Measurements from ENCODE around the gene EFCAB8.

The EFCAB8 gene

GRCh38 chr20:33008336-33009213 is 149.9 kb downstream of the EFCAB8 start:
- no peak overlapping the region for H2AFZ ChIP-seq (ENCODE audit: low read length)
- H3K4me3 ChIP-seq (ENCODE audit: low read depth, low read length, poor library complexity, severe bottlenecking) = no peak overlapping the region
- TF ChIP-seq CTCF (IDR thresholded peaks at IDR 0.05; ENCODE audit: low read length) = no peak
- TF ChIP-seq EZH2 (IDR thresholded peaks at IDR 0.05; ENCODE audit: borderline replicate concordance, low read length) = no peak
- no peaks in the 10 kb centered on the region for H3K9me3 ChIP-seq (ENCODE audit: low read length)
- H3K4me2 ChIP-seq (ENCODE audit: low read length) = no peak overlapping the region
- no peaks in the 10 kb centered on the region for H3K9me2 ChIP-seq (ENCODE audit: low read depth, low read length)
- no peak overlapping the region for H3K9ac ChIP-seq (ENCODE audit: low read length)
- H3K79me2 ChIP-seq (ENCODE audit: insufficient read depth, low read length) = no peaks in the 10 kb centered on the region
- no peaks in the 10 kb centered on the region for H4K20me1 ChIP-seq (ENCODE audit: insufficient read depth, low read length)
- no peaks in the 10 kb centered on the region for H3K36me3 ChIP-seq (ENCODE audit: insufficient read depth, low read length)
- no peaks in the 10 kb centered on the region; the same call in 1 of the 2 replicates for H3K27me3 ChIP-seq (ENCODE audit: insufficient read depth, low read length)
- no peaks in the 10 kb centered on the region for H3K4me1 ChIP-seq (ENCODE audit: insufficient read depth, low read length, severe bottlenecking)
- H3K27ac ChIP-seq (ENCODE audit: low read depth, low read length, poor library complexity, severe bottlenecking) = no peak overlapping the region
- H3F3A ChIP-seq (ENCODE audit: insufficient read depth, low read length) = no peaks in the 10 kb centered on the region

- Histone ChIP-seq H3K79me2 (ENCODE audit: insufficient read depth, low read length) (no peaks in the 10 kb centered on the region), H2AFZ (ENCODE audit: low read length) (no peak overlapping the region), H3F3A (ENCODE audit: insufficient read depth, low read length) (no peaks in the 10 kb centered on the region), H3K9ac (ENCODE audit: low read length) (no peak overlapping the region), H3K9me3 (ENCODE audit: low read length) (no peaks in the 10 kb centered on the region), H3K27ac (ENCODE audit: low read depth, low read length, poor library complexity, severe bottlenecking) (no peak overlapping the region), H3K4me3 (ENCODE audit: low read depth, low read length, poor library complexity, severe bottlenecking) (no peak overlapping the region), H3K4me1 (ENCODE audit: insufficient read depth, low read length, severe bottlenecking) (no peaks in the 10 kb centered on the region), H3K36me3 (ENCODE audit: insufficient read depth, low read length) (no peaks in the 10 kb centered on the region), H4K20me1 (ENCODE audit: insufficient read depth, low read length) (no peaks in the 10 kb centered on the region), H3K4me2 (ENCODE audit: low read length) (no peak overlapping the region), H3K27me3 (ENCODE audit: insufficient read depth, low read length) (peaks cover under 1% of the 10 kb centered on the region; the same call in 1 of the 2 replicates), H3K9me2 (ENCODE audit: low read depth, low read length) (no peaks in the 10 kb centered on the region)
- TF ChIP-seq EZH2 (IDR thresholded peaks at IDR 0.05; ENCODE audit: borderline replicate concordance, low read length) (no peak), CTCF (IDR thresholded peaks at IDR 0.05; ENCODE audit: low read length) (no peak)
These were observed 150.8 kb downstream of the EFCAB8 start for GRCh38 chr20:33009214-33010132.

GRCh38 chr20:33010133-33010504 is 151.4 kb downstream of the EFCAB8 start:
- H3K27me3 ChIP-seq (ENCODE audit: insufficient read depth, low read length) = peaks cover 3% of the 10 kb centered on the region; the same call in 1 of the 2 replicates
- no peaks in the 10 kb centered on the region for H4K20me1 ChIP-seq (ENCODE audit: insufficient read depth, low read length)
- H3F3A ChIP-seq (ENCODE audit: insufficient read depth, low read length) = no peaks in the 10 kb centered on the region
- H3K9me3 ChIP-seq (ENCODE audit: low read length) = no peaks in the 10 kb centered on the region
- no peaks in the 10 kb centered on the region for H3K36me3 ChIP-seq (ENCODE audit: insufficient read depth, low read length)
- TF ChIP-seq EZH2 (IDR thresholded peaks at IDR 0.05; ENCODE audit: borderline replicate concordance, low read length) (no peak), CTCF (IDR thresholded peaks at IDR 0.05; ENCODE audit: low read length) (no peak)
- H3K9me2 ChIP-seq (ENCODE audit: low read depth, low read length) = no peaks in the 10 kb centered on the region
- no peaks in the 10 kb centered on the region for H3K4me1 ChIP-seq (ENCODE audit: insufficient read depth, low read length, severe bottlenecking)
- no peak overlapping the region for H3K27ac ChIP-seq (ENCODE audit: low read depth, low read length, poor library complexity, severe bottlenecking)
- H3K9ac ChIP-seq (ENCODE audit: low read length) = no peak overlapping the region
- H3K4me2 ChIP-seq (ENCODE audit: low read length) = no peak overlapping the region
- H3K4me3 ChIP-seq (ENCODE audit: low read depth, low read length, poor library complexity, severe bottlenecking) = no peak overlapping the region
- no peak overlapping the region for H2AFZ ChIP-seq (ENCODE audit: low read length)
- no peaks in the 10 kb centered on the region for H3K79me2 ChIP-seq (ENCODE audit: insufficient read depth, low read length)
